Activated CD8-positive, alpha-beta memory T cell treated with anti-CD3 and anti-CD28 coated beads for 1 hour (primary cell): ENCODE results near the gene AMIGO1.

Source experiments
- DNase-seq, 2 donors: peaks; one replicate each; pipeline ENCODE4 v3.0.0-alpha.2; 2020; ENCODE audit warnings: low read depth in 1 of 2; ENCODE audit errors: extremely low read depth in 1 of 2

The AMIGO1 gene

GRCh38 chr1:109466125-109466451, 43.4 kb downstream of the AMIGO1 start:
- no peak for DNase-seq

GRCh38 chr1:109457819-109458218, 51.7 kb downstream of the AMIGO1 start:
- DNase-seq = no peak

GRCh38 chr1:109454497-109455133, 54.9 kb downstream of the AMIGO1 start:
- no peak for DNase-seq
